AG09319 (cell line): ENCODE measurements around the gene WDFY2.

Experiments
- DNase-seq: peaks from one replicate; pipeline ENCODE4 v3.0.0-alpha.2; 2010; ENCODE audit warnings: low read depth; ENCODE audit errors: extremely low read depth
- CTCF ChIP-seq: IDR thresholded peaks from 2 replicates; pipeline ENCODE4 v1.5.1; 2011; ENCODE audit warnings: low read depth, mild to moderate bottlenecking, inconsistent platforms, low read length, moderate library complexity

The WDFY2 gene

GRCh38 chr13:51547425-51548176 is 36.7 kb upstream of the WDFY2 start:
- no peak for DNase-seq
- no peak for TF ChIP-seq CTCF

GRCh38 chr13:51549050-51549449 is 35.2 kb upstream of the WDFY2 start:
- no peak for DNase-seq

DNA sequence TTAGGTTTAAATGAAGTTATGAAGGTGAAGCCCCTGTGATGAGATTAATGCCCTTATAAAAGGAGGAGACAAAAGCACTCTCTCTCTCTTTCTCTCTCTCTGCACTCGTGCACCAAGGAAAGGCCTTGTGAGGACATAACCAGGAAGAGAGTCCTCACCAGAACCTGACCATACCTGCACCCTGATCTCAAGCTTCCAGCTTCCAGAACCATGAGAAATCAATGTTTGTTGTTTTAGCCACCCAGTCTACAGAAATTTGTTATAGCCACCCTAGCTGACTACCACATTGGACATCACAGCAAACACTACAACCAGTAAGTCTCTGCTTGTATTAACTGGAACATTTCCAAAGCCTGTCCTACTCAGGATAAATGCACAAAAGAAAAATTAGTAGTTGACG is 34.7 kb upstream of the WDFY2 start:
- DNase-seq, result no peak
- no peak for TF ChIP-seq CTCF

More at GRCh38 chr13:51549050-51549449, 35.2 kb upstream of the WDFY2 start:
- no peak for TF ChIP-seq CTCF

GRCh38 chr13:51550151-51550550 is 34.1 kb upstream of the WDFY2 start:
- TF ChIP-seq CTCF, result no peak
- no peak for DNase-seq

DNA sequence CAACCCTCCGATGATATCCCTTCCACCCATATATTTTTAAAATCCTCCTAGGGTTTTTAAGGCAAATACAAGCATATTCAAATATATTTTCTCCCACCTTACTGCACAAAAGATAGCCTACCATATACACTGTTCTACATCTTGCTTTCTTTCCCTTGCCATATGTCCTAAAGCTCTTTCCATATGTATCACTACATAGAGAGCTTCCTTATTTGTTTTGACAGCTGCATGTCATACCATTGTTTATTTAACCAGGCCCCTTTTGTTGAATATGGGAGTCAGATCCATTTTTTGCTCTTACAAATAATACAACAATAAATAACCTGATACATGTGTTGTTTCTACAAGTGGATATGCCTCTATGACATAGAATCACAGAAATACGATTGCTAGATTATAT is 32.8 kb upstream of the WDFY2 start:
- no peak for DNase-seq

GRCh38 chr13:51552027-51552426 is 32.2 kb upstream of the WDFY2 start:
- TF ChIP-seq CTCF, result no peak
- DNase-seq, result no peak

More for the DNA sequence above, 32.8 kb upstream of the WDFY2 start:
- no peak for TF ChIP-seq CTCF

DNA sequence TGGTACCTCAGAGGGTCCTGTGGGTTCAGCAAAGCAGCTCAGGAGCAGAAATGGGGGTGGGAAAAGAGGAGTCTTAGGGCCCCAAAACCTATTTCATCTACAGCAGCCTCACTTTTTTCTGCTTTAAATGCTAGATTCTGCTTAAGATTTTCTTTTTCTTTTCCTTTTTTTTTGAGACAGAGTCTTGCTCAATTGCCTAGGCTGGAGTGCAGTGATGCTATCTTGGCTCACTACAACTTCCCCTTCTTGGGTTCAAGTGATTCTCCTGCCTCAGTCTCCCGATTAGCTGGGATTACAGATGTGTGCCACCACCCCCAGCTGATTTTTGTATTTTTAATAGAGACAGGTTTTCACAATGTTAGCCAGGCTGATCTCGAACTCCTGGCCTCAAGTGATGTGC is 30.7 kb upstream of the WDFY2 start:
- no peak for DNase-seq
- no peak for TF ChIP-seq CTCF
